Heart left ventricle (tissue), 13 donors: Measurements from ENCODE around the gene EIPR1.

Source experiments
- CTCF ChIP-seq, 12 donors: fragments of 200-600 bp; sonication (generic) in 4 of 12; IDR thresholded peaks; one replicate each; pipeline versions ENCODE4 v1.5.0 to v1.8.0; 2018 to 2022; ENCODE audit warnings: antibody characterized with exemption in 12 of 12, mild to moderate bottlenecking in 5 of 12
- POLR2A ChIP-seq, 2 donors: fragments of 450-650 bp; IDR thresholded peaks; one replicate each; pipeline ENCODE4 v1.6.1; 2017; ENCODE audit warnings: antibody characterized with exemption in 2 of 2, mild to moderate bottlenecking in 2 of 2, moderate library complexity in 2 of 2
- donor health status: ischemic (EF 13 %, LVEDD 7.1; RV severe dilation, severe dysfunction).
- donor health status: DM: no; HTN: yes; CAD: no.
- donor health status: DM: no; HTN: no; CAD: no.
- donor health status: ischemic (EF 25% LVEDD 6.9; RV normal size, moderate dysfunction).
- donor health status: ischemic (EF 25% LVEDD 5.7; RV mildly dilated, moderate dysfunction).
- donor health status: ischemic (EF 35%, LVEDD 5.7; RV mildly dilated, moderate dysfunction).
- donor health status: nonischemic (EF 11% LVEDD 7.7; RV severe dilation, severe dysfunction).
- donor health status: DM: yes; HTN: yes; CAD: no.
- donor health status: PGD.
- donor health status: ischemic (EF 29% LVEDD 5.4; RV normal size, mild dysfunction).
- donor health status: nonischemic (EF 23%, LVEDD 6.1; RV moderate dilation, normal function).

GRCh38 chr2:3379339-3379646 is 1.7 kb upstream of the EIPR1 start:
- TF ChIP-seq CTCF (IDR thresholded peaks at IDR 0.05) (no peak), POLR2A (IDR thresholded peaks at IDR 0.05) (no peak)
